Measurements from ENCODE around the gene FGF1.

DNA sequence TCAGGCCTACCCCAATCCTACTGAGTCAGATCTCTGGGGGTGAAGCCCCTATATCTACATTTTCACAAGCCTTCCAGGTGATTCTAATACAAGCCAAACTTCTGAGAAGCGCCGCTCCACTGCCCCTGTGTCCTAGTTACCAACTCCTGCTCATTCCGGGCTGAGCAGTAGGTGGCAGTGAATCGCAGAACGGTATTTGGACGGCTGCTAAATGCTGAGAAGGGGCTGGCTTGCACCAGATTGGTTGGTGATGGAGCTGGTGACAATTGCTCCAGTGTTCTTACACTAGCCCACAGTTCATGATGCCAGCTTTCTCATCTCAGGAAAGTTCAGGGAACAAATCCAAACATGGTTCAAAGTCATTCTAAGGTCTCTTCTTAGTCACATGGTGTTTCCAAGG is 31.1 kb upstream of the FGF1 start:
- TF ChIP-seq, protein P1, sequence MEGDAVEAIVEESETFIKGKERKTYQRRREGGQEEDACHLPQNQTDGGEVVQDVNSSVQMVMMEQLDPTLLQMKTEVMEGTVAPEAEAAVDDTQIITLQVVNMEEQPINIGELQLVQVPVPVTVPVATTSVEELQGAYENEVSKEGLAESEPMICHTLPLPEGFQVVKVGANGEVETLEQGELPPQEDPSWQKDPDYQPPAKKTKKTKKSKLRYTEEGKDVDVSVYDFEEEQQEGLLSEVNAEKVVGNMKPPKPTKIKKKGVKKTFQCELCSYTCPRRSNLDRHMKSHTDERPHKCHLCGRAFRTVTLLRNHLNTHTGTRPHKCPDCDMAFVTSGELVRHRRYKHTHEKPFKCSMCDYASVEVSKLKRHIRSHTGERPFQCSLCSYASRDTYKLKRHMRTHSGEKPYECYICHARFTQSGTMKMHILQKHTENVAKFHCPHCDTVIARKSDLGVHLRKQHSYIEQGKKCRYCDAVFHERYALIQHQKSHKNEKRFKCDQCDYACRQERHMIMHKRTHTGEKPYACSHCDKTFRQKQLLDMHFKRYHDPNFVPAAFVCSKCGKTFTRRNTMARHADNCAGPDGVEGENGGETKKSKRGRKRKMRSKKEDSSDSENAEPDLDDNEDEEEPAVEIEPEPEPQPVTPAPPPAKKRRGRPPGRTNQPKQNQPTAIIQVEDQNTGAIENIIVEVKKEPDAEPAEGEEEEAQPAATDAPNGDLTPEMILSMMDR (IDR thresholded peaks at IDR 0.05), result peak in 1 of 3 experiments; percentile 16
- TF ChIP-seq POLR2A (IDR thresholded peaks at IDR 0.05), result no peak
